ENCODE results near the gene ENDOU. TPM values are rescaled to one million over a fixed set of nuclear protein-coding genes. Genes with fewer than 3 reads are reported as not detected.

The ENDOU gene
- total RNA-seq, 1 experiment from 2014 or later, result 0.43 TPM

GRCh38 chr12:47768323-47768811 is 43.1 kb upstream of the ENDOU start:
- no peak overlapping the region for H3K27ac Mint-ChIP-seq (ENCODE audit: unreplicated experiment)
- POLR2A ChIA-PET, result interaction anchor here (0.7 to 1.6 kb wide), 3 partner anchors 10 to 62 kb away, joined by 3 to 7 read pairs (median 3); partner anchors contain the start of genes RAPGEF3 and RPAP3
- Histone ChIP-seq H3K4me3 (ENCODE audit: low read depth, low read length) (no peak overlapping the region), H3K9me3 (no peaks in the 10 kb centered on the region), H3K36me3 (ENCODE audit: control insufficient read depth, insufficient read depth, low read length) (no peaks in the 10 kb centered on the region), H3K4me1 (peaks cover 37% of the 10 kb centered on the region), H3K27me3 (replicated peaks; ENCODE audit: control insufficient read depth, insufficient read depth, low read length) (no peaks in the 10 kb centered on the region)
- no TSS peak for BruUV-seq (replicated peaks)
- H3K4me1 Mint-ChIP-seq (ENCODE audit: low read depth, unreplicated experiment), result peaks cover 7% of the 10 kb centered on the region
- DNase-seq, result peak; percentile 79 to 85
- no peaks in the 10 kb centered on the region for H3K9me3 Mint-ChIP-seq (ENCODE audit: unreplicated experiment)
- CTCF ChIA-PET, result interaction anchor here (0.6 to 6.5 kb wide), 16 partner anchors 9 to 181 kb away, joined by 3 to 155 read pairs (median 5); partner anchors contain the start of genes ENDOU, RAPGEF3 and RPAP3
- intact Hi-C loops (cut with micrococcal nuclease; ENCODE audit: unreplicated experiment), result loop anchor here (1.0 kb wide), 1 partner anchor 9 kb away; no protein-coding TSS in a partner anchor
- no peaks in the 10 kb centered on the region for H3K27me3 Mint-ChIP-seq (ENCODE audit: insufficient read depth, unreplicated experiment)
- peaks cover 6% of the 10 kb centered on the region for H3K36me3 Mint-ChIP-seq (ENCODE audit: insufficient read depth, unreplicated experiment)
- no peak overlapping the region for H3K4me3 Mint-ChIP-seq (ENCODE audit: unreplicated experiment)
- TF ChIP-seq CTCF (IDR thresholded peaks at IDR 0.05; ENCODE audit: insufficient read depth in 1 of 2, low read depth in 1 of 2, low read length in 1 of 2, severe bottlenecking in 1 of 2, unreplicated experiment in 1 of 2), result no peak

GRCh38 chr12:47767216-47767724 is 42.0 kb upstream of the ENDOU start:
- Histone ChIP-seq H3K4me1 (peaks cover 34% of the 10 kb centered on the region), H3K27me3 (replicated peaks; ENCODE audit: control insufficient read depth, insufficient read depth, low read length) (no peaks in the 10 kb centered on the region), H3K4me3 (ENCODE audit: low read depth, low read length) (no peak overlapping the region), H3K36me3 (ENCODE audit: control insufficient read depth, insufficient read depth, low read length) (no peaks in the 10 kb centered on the region), H3K9me3 (no peaks in the 10 kb centered on the region)
- POLR2A ChIA-PET, result no interaction called here
- no TSS peak for BruUV-seq (replicated peaks)
- Mint-ChIP-seq H3K36me3 (ENCODE audit: insufficient read depth, unreplicated experiment) (peaks cover under 1% of the 10 kb centered on the region), H3K27me3 (ENCODE audit: insufficient read depth, unreplicated experiment) (no peaks in the 10 kb centered on the region), H3K4me3 (ENCODE audit: unreplicated experiment) (no peak overlapping the region), H3K9me3 (ENCODE audit: unreplicated experiment) (no peaks in the 10 kb centered on the region), H3K27ac (ENCODE audit: unreplicated experiment) (peak overlapping the region; percentile 65), H3K4me1 (ENCODE audit: low read depth, unreplicated experiment) (peaks cover 2% of the 10 kb centered on the region)
- CTCF ChIA-PET, result interaction anchor here (0.7 to 6.5 kb wide), 16 partner anchors 8 to 71 kb away, joined by 3 to 155 read pairs (median 6); partner anchors contain the start of genes RAPGEF3 and RPAP3
- intact Hi-C loops (cut with micrococcal nuclease; ENCODE audit: unreplicated experiment), result loop anchor here (1.0 kb wide), 1 partner anchor 23 kb away; no protein-coding TSS in a partner anchor
- peak; percentile 50 to 75 for TF ChIP-seq CTCF (IDR thresholded peaks at IDR 0.05; ENCODE audit: insufficient read depth in 1 of 2, low read depth in 1 of 2, low read length in 1 of 2, severe bottlenecking in 1 of 2, unreplicated experiment in 1 of 2)
- DNase-seq, result peak; percentile 68 to 75

- no TSS peak for BruUV-seq (replicated peaks)
- H3K27me3 ChIP-seq (replicated peaks; ENCODE audit: control insufficient read depth, insufficient read depth, low read length), result no peaks in the 10 kb centered on the region
- no peaks in the 10 kb centered on the region for H3K9me3 ChIP-seq
- ChIA-PET CTCF (interaction anchor here (0.7 to 6.5 kb wide), 13 partner anchors 8 to 72 kb away, joined by 3 to 155 read pairs (median 7); partner anchors contain the start of genes RAPGEF3 and RPAP3), POLR2A (no interaction called here)
- H3K4me3 ChIP-seq (ENCODE audit: low read depth, low read length), result no peak overlapping the region
- Mint-ChIP-seq H3K36me3 (ENCODE audit: insufficient read depth, unreplicated experiment) (no peaks in the 10 kb centered on the region), H3K4me3 (ENCODE audit: unreplicated experiment) (no peak overlapping the region), H3K4me1 (ENCODE audit: low read depth, unreplicated experiment) (no peaks in the 10 kb centered on the region), H3K27me3 (ENCODE audit: insufficient read depth, unreplicated experiment) (no peaks in the 10 kb centered on the region), H3K9me3 (ENCODE audit: unreplicated experiment) (no peaks in the 10 kb centered on the region), H3K27ac (ENCODE audit: unreplicated experiment) (no peak overlapping the region)
- intact Hi-C loops (cut with micrococcal nuclease; ENCODE audit: unreplicated experiment), result loop anchor here (1.0 kb wide), 1 partner anchor 22 kb away; no protein-coding TSS in a partner anchor
- H3K4me1 ChIP-seq, result peaks cover 32% of the 10 kb centered on the region
- DNase-seq, result no peak
- H3K36me3 ChIP-seq (ENCODE audit: control insufficient read depth, insufficient read depth, low read length), result no peaks in the 10 kb centered on the region
- TF ChIP-seq CTCF (IDR thresholded peaks at IDR 0.05; ENCODE audit: insufficient read depth in 1 of 2, low read depth in 1 of 2, low read length in 1 of 2, severe bottlenecking in 1 of 2, unreplicated experiment in 1 of 2), result no peak
These were observed 41.4 kb upstream of the ENDOU start for GRCh38 chr12:47766502-47767215.
